Measurements from ENCODE around the gene TMEM161B. TPM values are rescaled to one million over a fixed set of nuclear protein-coding genes. Genes with fewer than 3 reads are reported as not detected.

The TMEM161B gene
- total RNA-seq = 10.8 and 11.9 TPM in 2 replicates

GRCh38 chr5:88268385-88269184 lies at the start of gene TMEM161B:
Gene TMEM161B (minus strand): TSS chr5:88268845. CDS start chr5:88268723, 122 bp downstream.

